BE2C (cell line): ENCODE results near the gene ERP44. TPM values are rescaled to one million over a fixed set of nuclear protein-coding genes. Genes with fewer than 3 reads are reported as not detected.
"Not testable (repeated sequence)": the region's sequence is repeated elsewhere in the genome, so short reads cannot be mapped to it uniquely, and the experiment has no call there.

Experiments used
- DNase-seq: peaks from one replicate; pipeline ENCODE4 v3.0.0-alpha.2; 2020
- H3K27me3 ChIP-seq: fragments of 250-450 bp; sonication (Bioruptor Pico); 2 replicates; pipeline ENCODE4 v1.5.1; 2020; ENCODE audit warnings: mild to moderate bottlenecking
- H3K36me3 ChIP-seq: fragments of 250-450 bp; sonication (Bioruptor Pico); 2 replicates; pipeline ENCODE4 v1.5.1; 2020; ENCODE audit warnings: mild to moderate bottlenecking
- H3K4me1 ChIP-seq: fragments of 250-450 bp; sonication (Bioruptor Pico); 2 replicates; pipeline ENCODE4 v1.5.1; 2020
- H3K4me3 ChIP-seq: 2 replicates; pipeline ENCODE4 v1.5.1; 2011; ENCODE audit warnings: low read depth, low read length
- H3K9me3 ChIP-seq: fragments of 250-450 bp; sonication (Bioruptor Pico); 2 replicates; pipeline ENCODE4 v1.5.1; 2020
- CTCF ChIP-seq: IDR thresholded peaks from 2 replicates; pipeline ENCODE4 v1.5.1; 2012; ENCODE audit warnings: mild to moderate bottlenecking, low read depth, low read length
- polyA plus RNA-seq: library from polyadenylated mRNA; unstranded; fragments of >200 nt; gene quantifications from one replicate; pipeline ENCODE4 v1.2.1, GENCODE V29; 2012; ENCODE audit warnings: low read depth, missing spikeins; ENCODE audit not compliant: insufficient read length, insufficient read depth

ERP44 gene
- polyA plus RNA-seq = 15.0 TPM

- no peak for TF ChIP-seq CTCF
- peak; percentile 99 for DNase-seq
- H3K36me3 ChIP-seq = peaks cover 1% of the 10 kb centered on the region; the same call in 1 of the 2 replicates
- no peaks in the 10 kb centered on the region for H3K9me3 ChIP-seq
- no peaks in the 10 kb centered on the region for H3K27me3 ChIP-seq
- H3K4me3 ChIP-seq = peak within 1 kb of the TSS; percentile 99
- no peaks in the 10 kb centered on the region for H3K4me1 ChIP-seq
Measured at GRCh38 chr9:100098887-100099721, at the start of gene ERP44, which contains the start of gene INVS. ERP44 (minus strand) TSS chr9:100099000; CDS start chr9:100098840, 160 bp downstream. INVS (plus strand) TSS chr9:100099243; CDS start chr9:100104522, 5,279 bp downstream.

GRCh38 chr9:100145976-100146375 lies 47.2 kb upstream of the ERP44 start:
- not testable (repeated sequence) for H3K4me3 ChIP-seq, H3K27me3 ChIP-seq, DNase-seq, H3K4me1 ChIP-seq, H3K9me3 ChIP-seq, H3K36me3 ChIP-seq

GRCh38 chr9:100145167-100145934 lies 46.6 kb upstream of the ERP44 start:
- not testable (repeated sequence) for H3K27me3 ChIP-seq, H3K4me3 ChIP-seq, DNase-seq, H3K9me3 ChIP-seq, H3K4me1 ChIP-seq, H3K36me3 ChIP-seq

- not testable (repeated sequence) for H3K4me1 ChIP-seq, H3K36me3 ChIP-seq, DNase-seq, H3K27me3 ChIP-seq, H3K9me3 ChIP-seq, H3K4me3 ChIP-seq
Measured at GRCh38 chr9:100141862-100142261, 43.1 kb upstream of the ERP44 start.

GRCh38 chr9:100140303-100140702 lies 41.5 kb upstream of the ERP44 start:
- DNase-seq, H3K4me1 ChIP-seq, H3K4me3 ChIP-seq, H3K36me3 ChIP-seq, H3K9me3 ChIP-seq, H3K27me3 ChIP-seq: not testable (repeated sequence)

- peak; percentile 32 for TF ChIP-seq CTCF
- H3K4me3 ChIP-seq, H3K27me3 ChIP-seq, DNase-seq, H3K4me1 ChIP-seq, H3K9me3 ChIP-seq, H3K36me3 ChIP-seq: not testable (repeated sequence)
Measured at GRCh38 chr9:100136799-100137198, 38.0 kb upstream of the ERP44 start.

- Histone ChIP-seq H3K36me3 (no peaks in the 10 kb centered on the region), H3K27me3 (no peaks in the 10 kb centered on the region), H3K4me1 (no peaks in the 10 kb centered on the region), H3K4me3 (no peak overlapping the region), H3K9me3 (no peaks in the 10 kb centered on the region)
- TF ChIP-seq CTCF = no peak
- DNase-seq = no peak
Measured at GRCh38 chr9:100134731-100135130, 35.9 kb upstream of the ERP44 start.

GRCh38 chr9:100131875-100132430 lies 33.2 kb upstream of the ERP44 start:
- H3K36me3 ChIP-seq = 0 out of 2 replicates have a peak, but pooled peaks cover 3% of the 10 kb centered on the region
- no peaks in the 10 kb centered on the region for H3K27me3 ChIP-seq
- H3K4me3 ChIP-seq = no peak overlapping the region
- TF ChIP-seq CTCF = no peak
- DNase-seq = no peak
- H3K4me1 ChIP-seq = no peaks in the 10 kb centered on the region
- no peaks in the 10 kb centered on the region for H3K9me3 ChIP-seq
